Body of pancreas (tissue), 4 donors: ENCODE results near the gene CBX7.

Source experiments
- POLR2A ChIP-seq, 3 donors: fragments of 450-650 bp; IDR thresholded peaks; one replicate each; pipeline ENCODE4 v1.6.1; 2016; ENCODE audit warnings: antibody characterized with exemption in 3 of 3, mild to moderate bottlenecking in 2 of 3
- TF ChIP-seq, protein P1 (sequence below), 7 experiments: fragments of 450-650 bp in 4 of 7; fragments of 200-600 bp in 3 of 7; sonication (generic) in 3 of 7; IDR thresholded peaks; one replicate each; pipeline ENCODE4 v1.5.1; 2016 to 2019; ENCODE audit warnings: antibody characterized with exemption in 7 of 7

DNA sequence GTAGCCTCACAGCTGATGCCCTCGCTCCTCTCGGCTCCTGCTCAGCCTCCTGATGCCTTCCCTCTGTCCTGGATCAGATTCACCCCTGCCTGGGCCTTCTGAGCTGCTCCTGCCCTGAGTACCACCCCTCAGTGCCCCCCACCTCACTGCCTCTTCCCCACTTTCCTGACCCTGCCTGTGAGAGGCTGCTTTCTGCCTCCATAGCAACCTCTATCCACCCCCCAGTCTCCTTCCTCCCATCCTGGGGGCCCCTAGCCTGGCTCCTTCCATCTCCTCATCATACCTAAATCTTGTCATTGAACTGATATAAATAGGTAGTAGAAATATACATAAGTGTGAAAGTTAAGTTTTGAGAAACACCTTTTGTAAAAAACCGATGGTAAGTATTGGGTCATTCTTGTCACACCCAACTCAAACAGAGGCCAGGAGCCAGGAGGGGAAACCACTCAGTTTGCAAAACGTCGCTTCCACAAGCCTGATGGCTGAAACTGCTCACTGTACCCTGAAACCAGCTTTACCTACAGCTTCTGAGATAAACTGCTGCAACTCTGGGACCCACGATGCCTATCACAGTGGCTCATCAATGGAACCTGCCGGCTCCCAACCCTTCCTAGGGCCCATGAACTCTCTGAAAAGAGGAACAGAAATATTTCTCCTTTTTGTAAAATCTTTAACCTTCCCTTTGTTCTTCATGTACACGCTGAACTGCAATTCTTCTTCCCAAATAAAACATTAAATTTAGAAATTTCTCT is 60.2 kb downstream of the CBX7 start:
- TF ChIP-seq, protein P1, sequence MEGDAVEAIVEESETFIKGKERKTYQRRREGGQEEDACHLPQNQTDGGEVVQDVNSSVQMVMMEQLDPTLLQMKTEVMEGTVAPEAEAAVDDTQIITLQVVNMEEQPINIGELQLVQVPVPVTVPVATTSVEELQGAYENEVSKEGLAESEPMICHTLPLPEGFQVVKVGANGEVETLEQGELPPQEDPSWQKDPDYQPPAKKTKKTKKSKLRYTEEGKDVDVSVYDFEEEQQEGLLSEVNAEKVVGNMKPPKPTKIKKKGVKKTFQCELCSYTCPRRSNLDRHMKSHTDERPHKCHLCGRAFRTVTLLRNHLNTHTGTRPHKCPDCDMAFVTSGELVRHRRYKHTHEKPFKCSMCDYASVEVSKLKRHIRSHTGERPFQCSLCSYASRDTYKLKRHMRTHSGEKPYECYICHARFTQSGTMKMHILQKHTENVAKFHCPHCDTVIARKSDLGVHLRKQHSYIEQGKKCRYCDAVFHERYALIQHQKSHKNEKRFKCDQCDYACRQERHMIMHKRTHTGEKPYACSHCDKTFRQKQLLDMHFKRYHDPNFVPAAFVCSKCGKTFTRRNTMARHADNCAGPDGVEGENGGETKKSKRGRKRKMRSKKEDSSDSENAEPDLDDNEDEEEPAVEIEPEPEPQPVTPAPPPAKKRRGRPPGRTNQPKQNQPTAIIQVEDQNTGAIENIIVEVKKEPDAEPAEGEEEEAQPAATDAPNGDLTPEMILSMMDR (IDR thresholded peaks at IDR 0.05) = no peak
- no peak for TF ChIP-seq POLR2A (IDR thresholded peaks at IDR 0.05)
